CD4-positive, alpha-beta memory T cell (primary cell): ENCODE results near the gene BMP2K. TPM values are rescaled to one million over a fixed set of nuclear protein-coding genes. Genes with fewer than 3 reads are reported as not detected.
A peak's percentile ranks its signal among the peaks of the same experiment; 100 is the strongest.

ENCODE experiments used
- CTCF ChIA-PET: fragments of 350-600 bp; sonication (Branson Sonifier 250); formaldehyde crosslinking; loops from one replicate; lab custom pipeline; 2021; ENCODE audit warnings: inconsistent platforms; ENCODE audit not compliant: partially characterized antibody; lab: Charles Lee
- POLR2A ChIA-PET: fragments of 350-600 bp; sonication (Branson Sonifier 250); formaldehyde crosslinking; loops from one replicate; lab custom pipeline; 2021; ENCODE audit not compliant: partially characterized antibody; lab: Charles Lee
- DNase-seq, 5 donors: peaks; one replicate each; pipeline versions ENCODE4 v3.0.0 to v3.0.0-alpha.2; 2020 to 2022; ENCODE audit warnings: mixed read lengths in 1 of 5
- H3K27ac ChIP-seq: one replicate; pipeline ENCODE4 v1.7.0; 2013; ENCODE audit warnings: low read depth, low read length
- H3K27me3 ChIP-seq: 2 replicates; pipeline ENCODE4 v1.7.0; 2013; ENCODE audit warnings: mild to moderate bottlenecking, low read length, moderate library complexity; ENCODE audit not compliant: insufficient read depth
- H3K36me3 ChIP-seq: 2 replicates; pipeline ENCODE4 v1.7.0; 2013; ENCODE audit warnings: mild to moderate bottlenecking, low read length, moderate library complexity; ENCODE audit not compliant: insufficient read depth
- H3K4me1 ChIP-seq: 2 replicates; pipeline ENCODE4 v1.7.0; 2013; ENCODE audit warnings: mild to moderate bottlenecking, low read length, moderate library complexity; ENCODE audit not compliant: insufficient read depth
- H3K4me3 ChIP-seq, 2 donors: one replicate each; pipeline ENCODE4 v1.7.0; 2013; ENCODE audit warnings: low read length in 2 of 2, mild to moderate bottlenecking in 1 of 2
- H3K9me3 ChIP-seq, 2 donors: one replicate each; pipeline ENCODE4 v1.7.0; 2013; ENCODE audit warnings: low read length in 2 of 2, control low read depth in 1 of 2; ENCODE audit not compliant: control insufficient read depth in 1 of 2
- H3K27ac Mint-ChIP-seq, 7 donors: one replicate each; pipeline ENCODE4 v1.8.0; 2020 to 2021; ENCODE audit warnings: mixed read lengths in 7 of 7, mild to moderate bottlenecking in 6 of 7, inconsistent platforms in 3 of 7, moderate library complexity in 3 of 7
- H3K27me3 Mint-ChIP-seq, 2 donors: one replicate each; pipeline ENCODE4 v1.8.0; 2020 to 2021; ENCODE audit warnings: mixed read lengths in 2 of 2
- H3K36me3 Mint-ChIP-seq, 2 donors: one replicate each; pipeline ENCODE4 v1.8.0; 2020 to 2021; ENCODE audit warnings: mixed read lengths in 2 of 2, inconsistent platforms in 1 of 2, mild to moderate bottlenecking in 1 of 2
- H3K4me1 Mint-ChIP-seq, 4 donors: one replicate each; pipeline ENCODE4 v1.8.0; 2020 to 2021; ENCODE audit warnings: mixed read lengths in 4 of 4, mild to moderate bottlenecking in 1 of 4
- H3K4me3 Mint-ChIP-seq, 8 donors: one replicate each; pipeline ENCODE4 v1.8.0; 2020 to 2021; ENCODE audit warnings: mixed read lengths in 8 of 8, mild to moderate bottlenecking in 7 of 8, moderate library complexity in 6 of 8, inconsistent platforms in 3 of 8
- H3K9me3 Mint-ChIP-seq, 8 donors: one replicate each; pipeline ENCODE4 v1.8.0; 2020 to 2021; ENCODE audit warnings: mixed read lengths in 8 of 8, mild to moderate bottlenecking in 5 of 8, inconsistent platforms in 3 of 8, moderate library complexity in 1 of 8
- intact Hi-C: fragments of 100-400 bp; cut with micrococcal nuclease; formaldehyde crosslinking; loops from one replicate; pipeline ENCODE4 v1.15.1; 2023
- polyA plus RNA-seq, 2 donors: library from polyadenylated mRNA; unstranded; fragments of 300-500 nt; fragmentation: Illumina TruSeq; gene quantifications; one replicate each; pipeline ENCODE4 v1.2.3, GENCODE V29; 2021
- total RNA-seq, 2 experiments: library from RNA; stranded (reverse); gene quantifications; one replicate each; pipeline ENCODE4 v1.2.3, GENCODE V29; 2021

BMP2K gene
- total and polyA plus RNA-seq, 4 experiments from 2014 or later, result 1.8 to 9.9 (median 5.8) TPM

DNA sequence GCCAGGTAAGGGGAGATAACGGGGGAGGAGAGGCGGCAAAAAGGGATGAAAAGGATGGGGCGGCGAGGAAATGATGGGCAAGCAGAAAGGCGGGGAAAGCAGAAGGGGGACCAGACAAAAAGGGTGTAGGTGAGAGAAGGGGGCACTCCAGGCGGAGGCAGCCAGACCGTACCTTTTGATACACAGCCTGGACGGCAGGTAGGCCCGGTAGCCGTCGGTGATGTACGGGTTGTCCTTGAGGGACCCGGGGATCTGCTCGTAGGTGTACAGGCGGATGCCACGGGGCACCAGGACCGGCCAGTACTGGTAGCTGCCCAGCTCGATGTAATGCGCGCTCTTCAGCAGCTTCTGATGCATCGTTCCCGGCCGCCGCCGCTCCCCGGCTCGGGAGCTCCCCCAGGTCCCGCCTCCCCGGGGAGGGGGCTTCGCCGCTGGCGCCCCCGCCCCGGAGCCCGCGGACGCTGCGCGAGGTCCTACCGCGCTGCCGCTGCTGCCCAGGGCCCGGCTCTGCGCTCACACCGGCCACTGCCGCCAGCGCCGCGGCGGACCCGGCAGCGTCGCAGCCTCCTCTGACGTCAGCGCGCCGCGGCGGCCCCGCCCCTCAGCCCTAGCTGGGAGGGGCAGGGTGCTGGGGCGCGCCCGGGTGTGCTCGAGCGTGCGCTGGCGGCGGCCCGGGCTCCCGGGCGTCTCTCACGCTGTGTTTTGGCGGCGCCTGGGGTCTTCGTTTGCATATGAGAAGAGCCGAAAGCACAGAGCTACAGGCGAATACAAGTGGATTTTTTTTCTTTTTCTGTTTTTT lies 162.9 kb downstream of the BMP2K start, which contains the start of gene PAQR3:
Gene PAQR3 (minus strand): TSS at position 571 of the 799 bp plus-strand sequence. CDS start 214 bp downstream, at position 357.
- POLR2A ChIA-PET, result interaction anchor here (0.7 to 1.2 kb wide), 8 partner anchors 8 to 1257 kb away, joined by 3 to 4 read pairs (median 3); partner anchors contain the start of gene BMP2K
- H3K27ac ChIP-seq, result peak within 1 kb of the TSS; percentile 75

GRCh38 chr4:78939667-78940008 lies 163.5 kb downstream of the BMP2K start:
- Histone ChIP-seq H3K36me3 (no peaks in the 10 kb centered on the region), H3K9me3 (no peaks in the 10 kb centered on the region), H3K4me1 (peaks cover 36% of the 10 kb centered on the region), H3K27ac (peak overlapping the region; percentile 75), H3K27me3 (no peaks in the 10 kb centered on the region), H3K4me3 (peak overlapping the region; percentile 10 to 74)
- CTCF ChIA-PET, result interaction anchor here (0.6 to 4.1 kb wide), 3 partner anchors 10 to 1263 kb away, joined by 3 to 47 read pairs (median 4); no protein-coding TSS in a partner anchor
- Mint-ChIP-seq H3K27ac (peak overlapping the region; percentile 54 to 82 (median 72)), H3K9me3 (peaks cover 0 to 1% (median 0%) of the 10 kb centered on the region in 8 donors), H3K4me1 (peaks cover 24 to 42% (median 34%) of the 10 kb centered on the region in 4 donors), H3K4me3 (peak overlapping the region; percentile 75 to 90 (median 85)), H3K27me3 (peaks cover 11 to 18% of the 10 kb centered on the region in 2 donors), H3K36me3 (peaks cover 0 to 6% of the 10 kb centered on the region in 2 donors)
- DNase-seq, result no peak
- intact Hi-C loops, result loop anchor here (1.0 to 10.0 kb wide), 5 partner anchors 13 to 1263 kb away; no protein-coding TSS in a partner anchor
- POLR2A ChIA-PET, result interaction anchor here (0.7 to 1.2 kb wide), 5 partner anchors 8 to 1243 kb away, joined by 3 to 4 read pairs (median 3); partner anchors contain the start of gene BMP2K

More for the DNA sequence above, 162.9 kb downstream of the BMP2K start, which contains the start of gene PAQR3:
- Histone ChIP-seq H3K36me3 (no peaks in the 10 kb centered on the region), H3K27me3 (no peaks in the 10 kb centered on the region), H3K4me3 (peak within 1 kb of the TSS; percentile 74 to 75), H3K4me1 (peaks cover 36% of the 10 kb centered on the region), H3K9me3 (no peaks in the 10 kb centered on the region)
- H3K27ac Mint-ChIP-seq, result peak within 1 kb of the TSS; percentile 90 to 99 (median 97)
- peaks cover 0 to 6% of the 10 kb centered on the region in 2 donors for H3K36me3 Mint-ChIP-seq
- H3K27me3 Mint-ChIP-seq, result peaks cover 10 to 13% of the 10 kb centered on the region in 2 donors
- H3K9me3 Mint-ChIP-seq, result no peaks in the 10 kb centered on the region
- peak; percentile 75 to 86 (median 84) for DNase-seq
- peak within 1 kb of the TSS; percentile 95 to 100 (median 98) for H3K4me3 Mint-ChIP-seq
- H3K4me1 Mint-ChIP-seq, result peaks cover 25 to 46% (median 35%) of the 10 kb centered on the region in 4 donors
- intact Hi-C loops, result loop anchor here (1.0 to 10.0 kb wide), 5 partner anchors 13 to 1263 kb away; no protein-coding TSS in a partner anchor
- CTCF ChIA-PET, result interaction anchor here (0.6 to 4.1 kb wide), 3 partner anchors 10 to 1264 kb away, joined by 3 to 47 read pairs (median 4); no protein-coding TSS in a partner anchor

DNA sequence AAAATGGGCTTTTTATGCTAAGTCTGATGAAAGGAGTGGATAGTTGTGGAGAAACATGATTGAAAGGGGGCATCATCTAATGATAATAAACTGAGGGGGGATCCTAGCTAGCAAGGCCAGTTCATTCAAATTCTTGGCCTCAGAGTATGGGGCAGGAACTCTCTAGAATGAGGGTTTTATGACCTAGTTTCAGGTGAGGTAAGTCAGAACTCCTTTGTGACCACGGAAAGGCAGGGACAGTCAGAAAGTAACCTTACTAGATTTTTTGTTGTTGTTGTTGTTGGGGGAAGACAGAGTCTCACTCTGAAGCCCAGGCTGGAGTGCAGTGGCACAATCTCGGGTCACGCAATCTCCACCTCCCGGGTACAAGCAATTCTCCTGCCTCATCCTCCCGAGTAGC lies 164.6 kb downstream of the BMP2K start:
- CTCF ChIA-PET, result interaction anchor here (4.1 kb wide), 1 partner anchor 11 kb away, joined by 47 read pairs; no protein-coding TSS in a partner anchor

GRCh38 chr4:78944381-78944780 lies 168.2 kb downstream of the BMP2K start:
- peaks cover 37 to 53% of the 10 kb centered on the region in 2 donors for H3K27me3 Mint-ChIP-seq
- no peaks in the 10 kb centered on the region for H3K27me3 ChIP-seq
- no peak overlapping the region for H3K4me3 ChIP-seq
- H3K4me1 ChIP-seq, result peaks cover 8% of the 10 kb centered on the region
- H3K36me3 ChIP-seq, result no peaks in the 10 kb centered on the region
- intact Hi-C loops, result no loop called here
- ChIA-PET POLR2A (no interaction called here), CTCF (no interaction called here)
- peak overlapping the region in 1 of 8 donors; percentile 12 for H3K4me3 Mint-ChIP-seq
- no peak overlapping the region for H3K27ac ChIP-seq
- H3K36me3 Mint-ChIP-seq, result no peaks in the 10 kb centered on the region
- H3K9me3 ChIP-seq, result no peaks in the 10 kb centered on the region
- DNase-seq, result no peak
- H3K4me1 Mint-ChIP-seq, result peaks cover 5 to 11% (median 7%) of the 10 kb centered on the region in 4 donors
- H3K27ac Mint-ChIP-seq, result no peak overlapping the region
- peaks cover 0 to 2% (median 0%) of the 10 kb centered on the region in 8 donors for H3K9me3 Mint-ChIP-seq

More for the DNA sequence above, 164.6 kb downstream of the BMP2K start:
- peaks cover 0 to 6% of the 10 kb centered on the region in 2 donors for H3K36me3 Mint-ChIP-seq
- no peaks in the 10 kb centered on the region for H3K36me3 ChIP-seq
- no peak overlapping the region for H3K27ac ChIP-seq
- DNase-seq, result no peak
- H3K27me3 ChIP-seq, result no peaks in the 10 kb centered on the region
- H3K4me1 ChIP-seq, result peaks cover 32% of the 10 kb centered on the region
- POLR2A ChIA-PET, result no interaction called here
- peaks cover 17 to 27% of the 10 kb centered on the region in 2 donors for H3K27me3 Mint-ChIP-seq
- H3K9me3 Mint-ChIP-seq, result peaks cover 0 to 1% (median 0%) of the 10 kb centered on the region in 8 donors
- no peaks in the 10 kb centered on the region for H3K9me3 ChIP-seq
- H3K4me1 Mint-ChIP-seq, result peaks cover 22 to 36% (median 29%) of the 10 kb centered on the region in 4 donors
- no peak overlapping the region for H3K4me3 ChIP-seq
- intact Hi-C loops, result no loop called here
- no peak overlapping the region for H3K27ac Mint-ChIP-seq
- H3K4me3 Mint-ChIP-seq, result peak overlapping the region in 2 of 8 donors; percentile 48 to 49

DNA sequence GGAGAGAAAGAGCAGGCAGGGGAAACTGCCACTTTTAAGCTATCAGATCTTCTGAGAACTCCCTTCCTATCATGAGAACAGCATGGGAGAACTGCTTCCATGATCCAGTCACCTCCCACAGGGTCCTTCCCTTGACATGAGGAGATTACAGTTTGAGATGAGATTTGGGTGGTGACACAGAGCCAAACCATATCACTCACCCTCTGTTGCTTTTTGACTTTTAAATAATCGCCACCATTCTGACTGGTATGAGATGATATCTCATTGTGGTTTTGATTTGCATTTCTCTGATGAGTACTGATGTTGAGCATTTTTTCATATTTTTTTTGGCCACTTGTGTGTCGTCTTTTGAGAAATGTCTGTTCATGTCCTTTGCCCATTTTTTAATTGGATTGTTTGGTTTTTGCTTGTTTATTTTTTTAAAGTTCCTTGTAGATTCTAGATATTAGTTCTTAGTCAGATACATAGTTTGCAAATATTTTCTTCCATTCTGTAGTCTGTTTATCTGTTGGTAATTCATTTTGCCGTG lies 169.6 kb downstream of the BMP2K start:
- Mint-ChIP-seq H3K4me3 (no peak overlapping the region), H3K27me3 (peaks cover 37 to 56% of the 10 kb centered on the region in 2 donors), H3K9me3 (peaks cover 0 to 2% (median 0%) of the 10 kb centered on the region in 8 donors), H3K36me3 (no peaks in the 10 kb centered on the region), H3K27ac (no peak overlapping the region), H3K4me1 (peaks cover 0 to 4% (median 3%) of the 10 kb centered on the region in 4 donors)
- intact Hi-C loops, result no loop called here
- ChIA-PET CTCF (no interaction called here), POLR2A (no interaction called here)
- Histone ChIP-seq H3K27me3 (no peaks in the 10 kb centered on the region), H3K4me3 (no peak overlapping the region), H3K9me3 (no peaks in the 10 kb centered on the region), H3K27ac (no peak overlapping the region), H3K36me3 (no peaks in the 10 kb centered on the region), H3K4me1 (no peaks in the 10 kb centered on the region)
- DNase-seq, result no peak

DNA sequence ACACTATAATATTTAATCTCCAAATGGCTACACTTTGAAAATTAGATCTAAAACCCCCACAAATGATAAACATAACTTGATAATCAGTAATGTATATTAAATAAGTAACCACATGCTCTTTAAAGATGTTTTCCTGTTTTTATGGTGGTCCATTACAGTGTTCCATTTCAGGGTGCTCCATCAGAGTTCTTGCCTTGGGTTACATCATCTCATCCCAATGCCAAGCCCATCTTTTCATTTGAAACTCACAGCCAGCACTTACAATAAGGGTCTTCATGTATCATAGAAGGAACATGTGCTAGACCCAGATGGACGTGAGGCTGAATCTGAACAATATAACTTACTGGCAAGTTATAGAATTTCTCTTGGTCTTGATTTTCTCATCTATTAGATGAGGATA lies 173.6 kb downstream of the BMP2K start:
- POLR2A ChIA-PET, result no interaction called here
- H3K27ac ChIP-seq, result no peak overlapping the region
- intact Hi-C loops, result loop anchor here (10.0 kb wide), 2 partner anchors 1385 to 1415 kb away; partner anchors contain the start of gene CFAP299
- no peak for DNase-seq
- peaks cover 0 to 4% (median 3%) of the 10 kb centered on the region in 4 donors for H3K4me1 Mint-ChIP-seq
- CTCF ChIA-PET, result interaction anchor here (1.0 kb wide), 1 partner anchor 10 kb away, joined by 3 read pairs; no protein-coding TSS in a partner anchor
- peaks cover 0 to 2% (median 0%) of the 10 kb centered on the region in 8 donors for H3K9me3 Mint-ChIP-seq
- H3K4me3 Mint-ChIP-seq, result no peak overlapping the region
- H3K4me1 ChIP-seq, result no peaks in the 10 kb centered on the region
- no peaks in the 10 kb centered on the region for H3K27me3 ChIP-seq
- no peaks in the 10 kb centered on the region for H3K36me3 ChIP-seq
- peaks cover 29 to 37% of the 10 kb centered on the region in 2 donors for H3K27me3 Mint-ChIP-seq
- H3K9me3 ChIP-seq, result no peaks in the 10 kb centered on the region
- H3K36me3 Mint-ChIP-seq, result no peaks in the 10 kb centered on the region
- no peak overlapping the region for H3K27ac Mint-ChIP-seq
- H3K4me3 ChIP-seq, result no peak overlapping the region
